Pancreas (tissue), 10 donors: ENCODE data around the gene S100A12. TPM values are rescaled to one million over a fixed set of nuclear protein-coding genes. Genes with fewer than 3 reads are reported as not detected.

ENCODE experiments used
- ATAC-seq, 4 donors: fragments of 200-7000 bp; cut with Tn5 transposase; one replicate each; pipeline versions ENCODE4 v1.8.0 to v1.9.1; 2020; ENCODE audit warnings: mild to moderate bottlenecking in 4 of 4, moderate library complexity in 4 of 4
- DNase-seq, 6 donors: peaks; one replicate each; pipeline ENCODE4 v3.0.0-alpha.2; 2020
- FAIRE-seq: peaks from 2 replicates; lab custom pipeline; 2012; peaks lifted over from hg19 to GRCh38; lab: Jason Lieb, UNC
- H3K27ac ChIP-seq, 4 donors: fragments of 200-600 bp; sonication (generic); 1 replicate in 3 of 4; 2 replicates in 1 of 4; pipeline versions ENCODE4 v1.5.0 to v1.8.0; 2020
- H3K27me3 ChIP-seq, 4 donors: fragments of 200-600 bp; one replicate each; pipeline ENCODE4 v1.8.0; 2021
- H3K36me3 ChIP-seq, 3 donors: fragments of 200-600 bp; sonication (generic) in 1 of 3; one replicate each; pipeline versions ENCODE4 v1.5.0 to v1.8.0; 2020 to 2021
- H3K4me1 ChIP-seq, 3 donors: fragments of 200-600 bp; one replicate each; pipeline ENCODE4 v1.8.0; 2021
- H3K4me3 ChIP-seq, 4 donors: fragments of 200-600 bp; sonication (generic) in 2 of 4; one replicate each; pipeline versions ENCODE4 v1.5.0 to v1.8.0; 2020 to 2021
- H3K9me3 ChIP-seq, 4 donors: fragments of 200-600 bp; one replicate each; pipeline ENCODE4 v1.8.0; 2021
- WGBS, 2 donors: extraction: QIAGEN DNeasy Blood & Tissue Kit; methylation state at CpG; one replicate each; pipeline ENCODE4 v1.1.7; 2013; 5-methylcytosine and 5-hydroxymethylcytosine counted together
- intact Hi-C, 3 donors: fragments of 100-400 bp; cut with DNase I; formaldehyde crosslinking; loops; one replicate each; pipeline versions ENCODE4 v1.11.1 to v1.14.2; 2022
- polyA plus RNA-seq, 2 donors: library from polyadenylated mRNA; stranded (reverse); fragments of 200-250 nt; gene quantifications; one replicate each; pipeline ENCODE4 v1.2.3, GENCODE V29; 2013
- total RNA-seq, 6 donors: library from RNA; stranded (reverse); fragmentation: NEBNext Ultra II Directional in 4 of 6; extraction: Animal tissue kit (Norgen Biotek cat#: 25700) in 4 of 6; gene quantifications; one replicate each; pipeline versions ENCODE4 v1.2.1 to v1.2.4, GENCODE V29; 2021 to 2023
- TF ChIP-seq, protein P1 (sequence below), 4 donors: fragments of 200-600 bp; sonication (generic) in 3 of 4; IDR thresholded peaks; one replicate each; pipeline versions ENCODE4 v1.5.0 to v1.8.0; 2021; ENCODE audit warnings: antibody characterized with exemption in 4 of 4
- donor health status: healthy with polysubstance abuse.
- donor health status: DM: no; HTN: no; CAD: no; lungs with moderate emphysema.
- donor health status: DM: no; HTN: no; CAD: no.
- donor health status: control.
- donor health status: control.
- donor health status: Bipolar disorder and iron deficiency.
- donor health status: DM: yes; HTN: yes; CAD: no.
- donor health status: DM: no; HTN: no; CAD: no.
- donor health status: DM: no; HTN: no; CAD: no.
- donor health status: DM: yes; HTN: yes; CAD: no.

The S100A12 gene
- total and polyA plus RNA-seq, 8 donors, result 0.44 to 5.2 (median 1.8) TPM; not detected in 1

DNA sequence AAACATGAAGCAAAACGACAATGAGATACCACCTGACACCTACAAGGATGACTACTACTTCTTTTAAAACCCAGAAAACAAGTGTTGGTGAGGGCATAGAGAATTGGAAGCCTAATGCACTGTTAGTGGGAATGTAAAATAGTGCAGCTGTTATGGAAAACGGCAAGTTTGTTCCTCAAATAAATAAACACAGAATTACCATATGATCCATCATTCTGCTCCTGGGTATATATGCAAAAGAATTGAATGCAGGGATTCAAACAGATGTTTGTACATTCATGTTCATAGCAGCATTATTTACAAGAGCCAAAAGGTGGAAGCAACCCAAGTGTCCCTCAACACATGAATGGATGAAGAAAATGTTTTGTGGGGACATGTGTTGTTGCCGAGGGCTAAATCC is 16.8 kb upstream of the S100A12 start:
- ATAC-seq (no peak), FAIRE-seq (no peak), DNase-seq (no peak)
- intact Hi-C loops, result no loop called here
- H3K4me3 ChIP-seq, result no peak overlapping the region
- H3K36me3 ChIP-seq, result no peaks in the 10 kb centered on the region
- H3K27ac ChIP-seq, result no peak overlapping the region
- no peaks in the 10 kb centered on the region for H3K27me3 ChIP-seq
- no peaks in the 10 kb centered on the region for H3K9me3 ChIP-seq
- H3K4me1 ChIP-seq, result no peaks in the 10 kb centered on the region
- 32 to 34% methylated on average over 3 of the region's 3 CpGs for WGBS, 2 donors
- TF ChIP-seq, protein P1, sequence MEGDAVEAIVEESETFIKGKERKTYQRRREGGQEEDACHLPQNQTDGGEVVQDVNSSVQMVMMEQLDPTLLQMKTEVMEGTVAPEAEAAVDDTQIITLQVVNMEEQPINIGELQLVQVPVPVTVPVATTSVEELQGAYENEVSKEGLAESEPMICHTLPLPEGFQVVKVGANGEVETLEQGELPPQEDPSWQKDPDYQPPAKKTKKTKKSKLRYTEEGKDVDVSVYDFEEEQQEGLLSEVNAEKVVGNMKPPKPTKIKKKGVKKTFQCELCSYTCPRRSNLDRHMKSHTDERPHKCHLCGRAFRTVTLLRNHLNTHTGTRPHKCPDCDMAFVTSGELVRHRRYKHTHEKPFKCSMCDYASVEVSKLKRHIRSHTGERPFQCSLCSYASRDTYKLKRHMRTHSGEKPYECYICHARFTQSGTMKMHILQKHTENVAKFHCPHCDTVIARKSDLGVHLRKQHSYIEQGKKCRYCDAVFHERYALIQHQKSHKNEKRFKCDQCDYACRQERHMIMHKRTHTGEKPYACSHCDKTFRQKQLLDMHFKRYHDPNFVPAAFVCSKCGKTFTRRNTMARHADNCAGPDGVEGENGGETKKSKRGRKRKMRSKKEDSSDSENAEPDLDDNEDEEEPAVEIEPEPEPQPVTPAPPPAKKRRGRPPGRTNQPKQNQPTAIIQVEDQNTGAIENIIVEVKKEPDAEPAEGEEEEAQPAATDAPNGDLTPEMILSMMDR (IDR thresholded peaks at IDR 0.05), result no peak

DNA sequence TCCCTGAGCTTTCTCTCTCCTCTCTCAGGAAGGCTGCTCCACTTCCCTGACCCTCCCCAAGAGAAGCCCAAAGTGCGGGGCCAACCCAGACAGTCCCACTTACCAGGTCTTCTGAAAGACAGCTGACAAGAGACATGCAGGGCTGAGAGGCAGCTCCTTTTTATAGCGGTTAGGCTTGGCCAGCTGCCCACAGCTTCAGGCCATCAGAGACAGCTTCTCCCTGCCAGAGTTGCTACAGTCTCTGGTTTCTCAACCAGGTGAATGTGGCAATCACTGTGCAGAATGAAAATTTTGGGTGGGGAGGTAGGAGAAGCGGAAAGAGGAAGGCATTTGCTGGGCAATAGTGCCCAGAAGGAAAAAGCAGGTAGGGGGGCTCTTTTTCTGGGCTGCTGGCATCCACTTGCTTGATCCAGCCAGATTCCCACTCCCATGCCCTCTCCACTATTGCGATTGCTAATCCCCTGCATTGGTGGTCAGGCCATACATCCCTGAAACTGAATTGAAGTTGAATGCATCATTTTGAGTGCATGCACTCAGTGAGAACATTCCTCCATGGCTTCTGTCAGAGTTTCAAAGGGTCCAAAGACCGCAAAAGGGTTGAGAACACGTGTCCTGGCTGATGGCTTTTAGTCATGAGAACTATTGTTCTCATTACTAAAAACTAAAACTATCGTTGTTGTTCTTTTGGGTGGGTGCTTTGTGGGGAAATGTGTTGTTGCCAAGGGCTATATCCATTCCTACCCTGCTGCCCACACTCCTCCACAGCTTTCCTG is 15.7 kb upstream of the S100A12 start, which contains the start of gene S100A8:
Gene S100A8, minus strand, starts transcription at position 136 of the 773 bp plus-strand sequence. CDS start 538 bp downstream, outside the sequence.
- Histone ChIP-seq H3K27ac (no peak within 1 kb of the TSS), H3K4me3 (no peak within 1 kb of the TSS), H3K4me1 (no peaks in the 10 kb centered on the region), H3K9me3 (no peaks in the 10 kb centered on the region), H3K36me3 (no peaks in the 10 kb centered on the region), H3K27me3 (no peaks in the 10 kb centered on the region)
- peak in 2 of 4 donors; percentile 46 to 55 for ATAC-seq
- WGBS, 2 donors, result 50 to 64% methylated on average over 7 of the region's 7 CpGs
- no peak for DNase-seq
- no peak for FAIRE-seq
- TF ChIP-seq, protein P1 (IDR thresholded peaks at IDR 0.05), result no peak
- intact Hi-C loops, result no loop called here

DNA sequence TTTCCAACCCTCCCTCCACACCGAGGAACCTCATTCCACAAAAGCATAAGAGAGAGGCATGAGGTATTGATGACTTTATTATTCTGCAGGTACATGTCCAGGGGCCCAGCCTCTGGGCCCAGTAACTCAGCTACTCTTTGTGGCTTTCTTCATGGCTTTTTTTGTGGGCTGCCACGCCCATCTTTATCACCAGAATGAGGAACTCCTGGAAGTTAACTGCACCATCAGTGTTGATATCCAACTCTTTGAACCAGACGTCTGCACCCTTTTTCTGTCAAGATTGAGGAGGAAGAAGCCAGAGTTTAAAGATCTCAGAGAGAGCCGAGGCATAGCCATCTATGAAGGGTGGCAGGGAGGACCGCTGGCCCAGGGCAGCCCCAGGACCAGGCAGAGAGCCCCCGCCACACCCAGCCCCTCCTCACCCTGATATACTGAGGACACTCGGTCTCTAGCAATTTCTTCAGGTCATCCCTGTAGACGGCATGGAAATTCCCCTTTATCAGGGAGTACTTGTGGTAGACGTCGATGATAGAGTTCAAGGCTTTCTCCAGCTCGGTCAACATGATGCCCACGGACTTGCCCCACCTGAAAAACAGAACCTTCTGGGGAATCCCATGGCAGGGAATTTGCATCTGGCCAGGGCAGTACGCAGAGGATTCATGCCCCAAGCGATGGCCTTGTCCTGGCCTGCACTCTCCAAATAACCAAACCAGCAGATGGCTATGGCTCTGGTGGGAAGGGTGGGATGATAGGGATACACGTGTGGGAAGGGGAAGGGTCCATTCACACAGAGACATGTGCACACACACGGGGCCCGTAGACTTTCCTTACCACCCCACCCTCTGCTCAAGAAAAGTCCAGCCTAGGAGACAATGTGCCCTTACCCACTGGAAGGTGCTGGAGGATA is 14.8 kb upstream of the S100A12 start:
- intact Hi-C loops, result no loop called here
- no peak overlapping the region for H3K4me3 ChIP-seq
- no peaks in the 10 kb centered on the region for H3K36me3 ChIP-seq
- 49 to 58% methylated on average over 17 of the region's 17 CpGs for WGBS, 2 donors
- FAIRE-seq, result no peak
- TF ChIP-seq, protein P1 (IDR thresholded peaks at IDR 0.05), result no peak
- no peak overlapping the region for H3K27ac ChIP-seq
- no peaks in the 10 kb centered on the region for H3K9me3 ChIP-seq
- ATAC-seq, result no peak
- no peak for DNase-seq
- H3K4me1 ChIP-seq, result no peaks in the 10 kb centered on the region
- H3K27me3 ChIP-seq, result no peaks in the 10 kb centered on the region

DNA sequence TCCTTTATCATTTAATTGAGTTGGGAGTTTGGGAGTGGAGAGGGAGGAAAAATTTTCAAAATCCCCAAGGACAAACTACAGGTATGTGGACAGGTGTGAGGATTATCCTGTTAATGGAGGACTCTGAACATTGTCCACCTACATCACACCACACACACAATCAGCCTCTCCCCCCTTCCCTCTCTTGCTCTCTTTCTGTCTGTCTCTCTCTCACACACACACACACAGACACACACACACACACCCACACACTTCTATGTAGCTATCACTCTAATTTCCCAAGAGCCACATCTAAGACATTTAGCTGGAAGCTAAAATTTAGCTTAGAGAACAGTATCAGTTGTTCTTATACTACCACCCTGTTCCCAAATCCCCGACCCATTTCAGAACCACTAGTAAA is 14.0 kb upstream of the S100A12 start:
- Histone ChIP-seq H3K27ac (no peak overlapping the region), H3K4me3 (no peak overlapping the region), H3K27me3 (no peaks in the 10 kb centered on the region), H3K9me3 (no peaks in the 10 kb centered on the region), H3K36me3 (no peaks in the 10 kb centered on the region), H3K4me1 (no peaks in the 10 kb centered on the region)
- TF ChIP-seq, protein P1 (IDR thresholded peaks at IDR 0.05), result no peak
- ATAC-seq, result no peak
- intact Hi-C loops, result no loop called here
- no peak for DNase-seq
- no peak for FAIRE-seq
- 67 to 69% methylated on average over 1 of the region's 1 CpG for WGBS, 2 donors
